PFSK-1 (cell line): ENCODE results near the gene NOS1.

Experiments used
- POLR2AphosphoS5 ChIP-seq: IDR thresholded peaks from 2 replicates; pipeline ENCODE4 v1.6.1; 2012; ENCODE audit warnings: low read depth, mild to moderate bottlenecking, control low read depth, low read length, moderate library complexity
- SIN3A ChIP-seq: IDR thresholded peaks from 2 replicates; pipeline ENCODE4 v1.6.1; 2012; ENCODE audit warnings: mild to moderate bottlenecking, low read length, moderate library complexity, borderline replicate concordance; ENCODE audit not compliant: insufficient read depth

DNA sequence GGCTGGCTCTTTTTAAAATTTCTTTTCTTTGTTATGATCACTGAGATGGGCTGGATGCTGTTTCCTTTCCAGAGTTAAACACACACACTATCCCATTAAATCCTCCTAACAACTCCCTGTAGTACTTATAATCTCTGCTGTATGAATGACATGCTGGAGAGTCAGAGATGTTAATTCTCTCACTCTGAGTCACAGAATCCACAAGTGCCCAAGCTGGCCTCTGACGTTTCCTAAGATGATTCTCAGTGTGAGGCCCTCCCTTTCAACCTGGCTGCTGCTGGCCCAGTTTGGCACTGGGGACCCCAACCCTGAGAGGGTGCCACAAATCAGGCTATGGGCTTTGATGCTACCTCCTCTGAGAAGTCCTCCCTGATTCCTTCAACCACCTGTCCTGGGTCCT, 5.4 kb downstream of the NOS1 start:
- TF ChIP-seq POLR2AphosphoS5 (no peak), SIN3A (no peak)
